GM10847 (cell line): ENCODE measurements around the gene BIN1.

Experiments
- POLR2A ChIP-seq: IDR thresholded peaks from 2 replicates; pipeline ENCODE4 v1.6.1; 2011; ENCODE audit not compliant: insufficient read length; ENCODE audit errors: extremely low read depth

Gene BIN1

GRCh38 chr2:127047054-127047453 is 59.9 kb downstream of the BIN1 start:
- no peak for TF ChIP-seq POLR2A

- TF ChIP-seq POLR2A, result no peak
Observed at GRCh38 chr2:127046579-127046978, 60.4 kb downstream of the BIN1 start.

- TF ChIP-seq POLR2A, result no peak
Observed at GRCh38 chr2:127045792-127046501, 61.0 kb downstream of the BIN1 start.

- TF ChIP-seq POLR2A, result no peak
Observed at GRCh38 chr2:127044977-127045661, 61.8 kb downstream of the BIN1 start.

- TF ChIP-seq POLR2A, result no peak
Observed at GRCh38 chr2:127044165-127044718, 62.7 kb downstream of the BIN1 start.

- TF ChIP-seq POLR2A, result no peak
Observed at GRCh38 chr2:127043367-127044164, 63.4 kb downstream of the BIN1 start.

- TF ChIP-seq POLR2A, result no peak
Observed at GRCh38 chr2:127041259-127041970, 65.5 kb downstream of the BIN1 start.

- TF ChIP-seq POLR2A, result no peak
Observed at GRCh38 chr2:127040169-127040568, 66.8 kb downstream of the BIN1 start.

GRCh38 chr2:127039387-127040031 is 67.4 kb downstream of the BIN1 start:
- TF ChIP-seq POLR2A, result no peak

- TF ChIP-seq POLR2A, result no peak
Observed at GRCh38 chr2:127037476-127037875, 69.5 kb downstream of the BIN1 start.

GRCh38 chr2:127034883-127035611 is 71.9 kb downstream of the BIN1 start:
- no peak for TF ChIP-seq POLR2A

GRCh38 chr2:127034051-127034450 is 72.9 kb downstream of the BIN1 start:
- TF ChIP-seq POLR2A, result no peak

- no peak for TF ChIP-seq POLR2A
Observed at GRCh38 chr2:127032621-127033020, 74.3 kb downstream of the BIN1 start.

GRCh38 chr2:127029350-127030051 is 77.5 kb downstream of the BIN1 start:
- no peak for TF ChIP-seq POLR2A

- TF ChIP-seq POLR2A, result no peak
Observed at GRCh38 chr2:127027715-127028114, 79.2 kb downstream of the BIN1 start.
